Fibroblast of pulmonary artery (primary cell): ENCODE measurements around the gene PTPRN2.

ENCODE experiments used
- DNase-seq: peaks from one replicate; pipeline ENCODE4 v3.0.0-alpha.2; 2010; ENCODE audit warnings: low read depth
- H3K4me3 ChIP-seq: replicated peaks from 2 replicates; pipeline ENCODE4 v1.5.1; 2011; ENCODE audit warnings: low read depth, mild to moderate bottlenecking, control low read depth, low read length, moderate library complexity
- CTCF ChIP-seq: IDR thresholded peaks from 2 replicates; pipeline ENCODE4 v1.5.1; 2011; ENCODE audit warnings: mild to moderate bottlenecking, control low read depth, low read length, inconsistent platforms; ENCODE audit errors: missing control alignments

PTPRN2 gene

GRCh38 chr7:158030071-158030470 is 557.6 kb downstream of the PTPRN2 start:
- TF ChIP-seq CTCF: no peak
- no peak for DNase-seq
- no peak overlapping the region for H3K4me3 ChIP-seq

GRCh38 chr7:158029509-158029908 is 558.1 kb downstream of the PTPRN2 start:
- DNase-seq: no peak
- no peak overlapping the region for H3K4me3 ChIP-seq
- no peak for TF ChIP-seq CTCF

- TF ChIP-seq CTCF: no peak
- DNase-seq: no peak
Observed at GRCh38 chr7:158028971-158029370, 558.7 kb downstream of the PTPRN2 start.

GRCh38 chr7:158028290-158028941 is 559.2 kb downstream of the PTPRN2 start:
- TF ChIP-seq CTCF: no peak
- no peak overlapping the region for H3K4me3 ChIP-seq
- no peak for DNase-seq

More at GRCh38 chr7:158028971-158029370, 558.7 kb downstream of the PTPRN2 start:
- no peak overlapping the region for H3K4me3 ChIP-seq

- no peak for TF ChIP-seq CTCF
- no peak overlapping the region for H3K4me3 ChIP-seq
- no peak for DNase-seq
Observed at GRCh38 chr7:158027646-158028045, 560.0 kb downstream of the PTPRN2 start.

- TF ChIP-seq CTCF: no peak
- DNase-seq: no peak
- H3K4me3 ChIP-seq: no peak overlapping the region
Observed at GRCh38 chr7:158026636-158027265, 560.9 kb downstream of the PTPRN2 start.
